OCI-LY7 (cell line): ENCODE results near the gene RSL1D1.

Experiments used
- EZH2phosphoT487 ChIP-seq: fragments of 200-600 bp; sonication (generic); IDR thresholded peaks from 2 replicates; pipeline ENCODE4 v1.6.1; 2018; ENCODE audit warnings: low read depth, borderline replicate concordance, mild to moderate bottlenecking, mixed run types, antibody characterized with exemption, low read length, moderate library complexity, mixed read lengths
- TF ChIP-seq, protein P1 (sequence below): fragments of 200-600 bp; sonication (generic); conservative IDR thresholded peaks from 2 replicates; pipeline ENCODE4 v1.5.1; 2014; ENCODE audit warnings: mild to moderate bottlenecking, antibody characterized with exemption, low read length, moderate library complexity, mixed read lengths

DNA sequence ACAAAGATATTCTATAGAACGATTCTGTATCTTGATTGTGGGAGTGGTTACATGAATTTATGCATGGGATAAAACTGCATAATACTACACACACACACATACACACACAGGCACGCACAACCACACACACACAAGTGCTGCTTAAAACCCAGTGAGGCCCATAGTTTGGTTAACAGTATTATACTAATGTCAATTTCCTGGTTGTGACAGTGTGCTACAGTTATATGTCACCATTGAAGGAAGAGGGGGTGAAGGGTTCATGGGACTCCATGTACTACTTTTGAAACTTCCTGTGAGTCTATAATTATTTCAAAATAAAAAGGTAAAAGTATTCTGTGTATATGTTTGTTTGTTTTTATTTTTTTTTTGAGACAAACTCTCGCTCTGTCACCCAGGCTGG is 62.4 kb downstream of the RSL1D1 start:
- TF ChIP-seq, protein P1, sequence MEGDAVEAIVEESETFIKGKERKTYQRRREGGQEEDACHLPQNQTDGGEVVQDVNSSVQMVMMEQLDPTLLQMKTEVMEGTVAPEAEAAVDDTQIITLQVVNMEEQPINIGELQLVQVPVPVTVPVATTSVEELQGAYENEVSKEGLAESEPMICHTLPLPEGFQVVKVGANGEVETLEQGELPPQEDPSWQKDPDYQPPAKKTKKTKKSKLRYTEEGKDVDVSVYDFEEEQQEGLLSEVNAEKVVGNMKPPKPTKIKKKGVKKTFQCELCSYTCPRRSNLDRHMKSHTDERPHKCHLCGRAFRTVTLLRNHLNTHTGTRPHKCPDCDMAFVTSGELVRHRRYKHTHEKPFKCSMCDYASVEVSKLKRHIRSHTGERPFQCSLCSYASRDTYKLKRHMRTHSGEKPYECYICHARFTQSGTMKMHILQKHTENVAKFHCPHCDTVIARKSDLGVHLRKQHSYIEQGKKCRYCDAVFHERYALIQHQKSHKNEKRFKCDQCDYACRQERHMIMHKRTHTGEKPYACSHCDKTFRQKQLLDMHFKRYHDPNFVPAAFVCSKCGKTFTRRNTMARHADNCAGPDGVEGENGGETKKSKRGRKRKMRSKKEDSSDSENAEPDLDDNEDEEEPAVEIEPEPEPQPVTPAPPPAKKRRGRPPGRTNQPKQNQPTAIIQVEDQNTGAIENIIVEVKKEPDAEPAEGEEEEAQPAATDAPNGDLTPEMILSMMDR: no peak
- TF ChIP-seq EZH2phosphoT487: no peak
